Psoas muscle (tissue), 8 donors: ENCODE data around the gene GSG1L. TPM values are rescaled to one million over a fixed set of nuclear protein-coding genes. Genes with fewer than 3 reads are reported as not detected.
A peak's percentile ranks its signal among the peaks of the same experiment; 100 is the strongest.

Source experiments
- ATAC-seq, 4 donors: fragments of 200-7000 bp; cut with Tn5 transposase; one replicate each; pipeline ENCODE4 v1.9.1; 2020; ENCODE audit warnings: moderate library complexity in 3 of 4, mild to moderate bottlenecking in 2 of 4
- DNase-seq, 2 donors: peaks; one replicate each; pipeline ENCODE4 v3.0.0-alpha.2; 2020
- H3K27ac ChIP-seq: fragments of 200-600 bp; one replicate; pipeline ENCODE4 v1.8.0; 2022
- H3K27me3 ChIP-seq, 3 donors: fragments of 200-600 bp in 1 of 3; one replicate each; pipeline versions ENCODE4 v1.6.1 to v1.8.0; 2013 to 2022; ENCODE audit warnings: low read length in 2 of 3, mild to moderate bottlenecking in 2 of 3, moderate library complexity in 1 of 3; ENCODE audit not compliant: insufficient read depth in 3 of 3
- H3K36me3 ChIP-seq, 2 donors: fragments of 200-600 bp in 1 of 2; one replicate each; pipeline versions ENCODE4 v1.6.1 to v1.8.0; 2013 to 2022; ENCODE audit warnings: low read depth in 1 of 2, mild to moderate bottlenecking in 1 of 2, moderate library complexity in 1 of 2; ENCODE audit not compliant: insufficient read depth in 1 of 2
- H3K4me1 ChIP-seq: fragments of 200-600 bp; one replicate; pipeline ENCODE4 v1.8.0; 2022
- H3K4me3 ChIP-seq: fragments of 200-600 bp; one replicate; pipeline ENCODE4 v1.8.0; 2022; ENCODE audit warnings: mild to moderate bottlenecking
- H3K9me3 ChIP-seq: fragments of 200-600 bp; one replicate; pipeline ENCODE4 v1.8.0; 2022
- CTCF ChIP-seq: fragments of 200-600 bp; IDR thresholded peaks from one replicate; pipeline ENCODE4 v1.8.0; 2022; ENCODE audit warnings: antibody characterized with exemption
- WGBS, 3 donors: extraction: QIAGEN DNeasy Blood & Tissue Kit; methylation state at CpG; one replicate each; pipeline versions ENCODE4 v1.1.6 to v1.1.7; 2013; 5-methylcytosine and 5-hydroxymethylcytosine counted together
- intact Hi-C, 2 donors: fragments of 100-400 bp; cut with DNase I; formaldehyde crosslinking; loops; one replicate each; pipeline versions ENCODE4 v1.11.0 to v1.14.2; 2022
- polyA plus RNA-seq, 3 donors: library from polyadenylated mRNA; stranded (reverse); fragments of 200-250 nt; gene quantifications; one replicate each; pipeline ENCODE4 v1.2.3, GENCODE V29; 2013
- total RNA-seq, 4 donors: library from RNA; stranded (reverse); fragmentation: NEBNext Ultra II Directional in 2 of 4; extraction: Animal tissue kit (Norgen Biotek cat#: 25700) in 2 of 4; gene quantifications; one replicate each; pipeline versions ENCODE4 v1.2.1 to v1.2.4, GENCODE V29; 2021 to 2023
- donor health status: healthy with polysubstance abuse.
- donor health status: DM: no; HTN: no; CAD: no; lungs with moderate emphysema.
- donor health status: Bipolar disorder and iron deficiency.
- donor health status: healthy.
- donor health status: DM: yes; HTN: yes; CAD: no.
- donor health status: DM: no; HTN: no; CAD: no.
- donor health status: DM: no; HTN: no; CAD: no.
- donor health status: DM: yes; HTN: yes; CAD: no.

The GSG1L gene
- total and polyA plus RNA-seq, 7 donors: 0.04 to 0.17 (median 0.08) TPM; not detected in 2

- peak in 1 of 4 donors; percentile 15 for ATAC-seq
- TF ChIP-seq CTCF: no peak
Observed at GRCh38 chr16:27778926-27779570, 284.5 kb downstream of the GSG1L start.

DNA sequence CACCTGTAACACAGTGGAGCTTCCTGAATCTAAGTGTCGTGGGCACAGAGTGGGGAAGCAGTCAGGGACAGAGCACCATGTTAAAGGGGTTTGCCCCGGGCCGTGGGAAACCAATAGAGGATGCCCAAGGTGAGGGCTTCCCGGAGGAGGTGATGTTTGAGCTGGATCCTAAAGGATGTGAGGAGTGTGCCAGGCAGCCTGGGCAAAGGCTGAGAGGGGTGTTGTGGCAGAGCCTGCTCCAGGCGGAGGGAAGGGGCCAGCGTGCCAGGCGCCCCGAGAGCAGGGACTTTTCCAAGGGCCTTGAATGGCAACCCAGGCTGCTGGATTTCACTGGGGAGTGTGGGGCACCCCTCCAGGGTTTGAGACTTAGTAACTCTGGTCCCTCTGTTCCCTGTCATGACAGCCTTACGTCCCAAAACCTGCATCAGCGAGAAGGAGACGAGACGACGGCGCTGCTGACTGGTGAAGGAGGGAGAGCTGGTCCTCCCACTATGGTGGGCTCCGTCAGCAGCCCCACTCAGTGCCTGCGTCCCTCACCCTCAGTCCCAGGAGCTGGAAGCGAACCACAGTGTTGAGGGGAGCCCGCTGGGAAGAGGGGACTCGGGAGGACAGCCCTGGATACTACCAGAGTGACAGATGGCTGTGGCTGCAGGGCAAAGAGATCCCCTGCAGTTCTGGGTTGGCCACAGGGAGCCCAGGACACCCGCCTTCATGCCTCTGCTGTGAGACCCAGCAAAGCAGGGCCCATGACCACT, 285.2 kb downstream of the GSG1L start:
- H3K27ac ChIP-seq: no peak overlapping the region
- ATAC-seq: no peak
- no peaks in the 10 kb centered on the region for H3K36me3 ChIP-seq
- TF ChIP-seq CTCF: no peak
- no peak for DNase-seq
- WGBS, 3 donors: 94 to 96% (median 96%) methylated on average over 17 to 20 of the region's 20 CpGs
- no peaks in the 10 kb centered on the region for H3K9me3 ChIP-seq
- intact Hi-C loops: no loop called here
- H3K4me3 ChIP-seq: no peak overlapping the region
- H3K4me1 ChIP-seq: no peaks in the 10 kb centered on the region
- H3K27me3 ChIP-seq: no peaks in the 10 kb centered on the region

More at GRCh38 chr16:27778926-27779570, 284.5 kb downstream of the GSG1L start:
- no peak overlapping the region for H3K27ac ChIP-seq
- intact Hi-C loops: no loop called here
- DNase-seq: no peak
- no peak overlapping the region for H3K4me3 ChIP-seq
- H3K36me3 ChIP-seq: no peaks in the 10 kb centered on the region
- H3K9me3 ChIP-seq: no peaks in the 10 kb centered on the region
- no peaks in the 10 kb centered on the region for H3K27me3 ChIP-seq
- WGBS, 3 donors: 54 to 65% (median 59%) methylated on average over 10 of the region's 10 CpGs
- H3K4me1 ChIP-seq: no peaks in the 10 kb centered on the region

GRCh38 chr16:27777527-27777926, 286.0 kb downstream of the GSG1L start:
- TF ChIP-seq CTCF: no peak
- Histone ChIP-seq H3K4me1 (no peaks in the 10 kb centered on the region), H3K4me3 (no peak overlapping the region), H3K27ac (no peak overlapping the region), H3K9me3 (no peaks in the 10 kb centered on the region), H3K36me3 (no peaks in the 10 kb centered on the region), H3K27me3 (no peaks in the 10 kb centered on the region)
- intact Hi-C loops: no loop called here
- ATAC-seq: no peak
- WGBS, 3 donors: 89 to 94% (median 89%) methylated on average over 13 of the region's 13 CpGs
- DNase-seq: no peak

GRCh38 chr16:27776556-27777225, 286.8 kb downstream of the GSG1L start:
- Histone ChIP-seq H3K9me3 (no peaks in the 10 kb centered on the region), H3K4me3 (no peak overlapping the region), H3K36me3 (no peaks in the 10 kb centered on the region), H3K27me3 (no peaks in the 10 kb centered on the region), H3K27ac (no peak overlapping the region), H3K4me1 (no peaks in the 10 kb centered on the region)
- ATAC-seq: no peak
- 87 to 89% (median 89%) methylated on average over 26 of the region's 26 CpGs for WGBS, 3 donors
- no peak for DNase-seq
- intact Hi-C loops: no loop called here
- TF ChIP-seq CTCF: no peak
